Activated CD8-positive, alpha-beta T cell treated with anti-CD3 and anti-CD28 coated beads for 36 hours (primary cell): ENCODE measurements around the gene GABRR3. TPM values are rescaled to one million over a fixed set of nuclear protein-coding genes. Genes with fewer than 3 reads are reported as not detected.

Experiments
- ATAC-seq: fragments of 200-7000 bp; cut with Tn5 transposase; one replicate; pipeline ENCODE4 v1.10.0; 2021; ENCODE audit warnings: mild to moderate bottlenecking, moderate library complexity
- CTCF ChIA-PET: fragments of 350-600 bp; sonication (Branson Sonifier 250); formaldehyde crosslinking; loops from one replicate; lab custom pipeline; 2021; ENCODE audit warnings: antibody characterized with exemption; lab: Charles Lee
- POLR2A ChIA-PET: fragments of 350-600 bp; sonication (Branson Sonifier 250); formaldehyde crosslinking; loops from one replicate; lab custom pipeline; 2021; ENCODE audit warnings: antibody characterized with exemption; lab: Charles Lee
- DNase-seq: peaks from one replicate; pipeline ENCODE4 v3.0.0-alpha.2; 2020
- H3K27ac Mint-ChIP-seq: one replicate; pipeline ENCODE4 v1.8.0; 2021; ENCODE audit warnings: mild to moderate bottlenecking, mixed read lengths
- H3K27me3 Mint-ChIP-seq: one replicate; pipeline ENCODE4 v1.8.0; 2021; ENCODE audit warnings: mixed read lengths
- H3K36me3 Mint-ChIP-seq: one replicate; pipeline ENCODE4 v1.8.0; 2021; ENCODE audit warnings: low read depth, mixed read lengths
- H3K4me1 Mint-ChIP-seq: one replicate; pipeline ENCODE4 v1.8.0; 2021; ENCODE audit warnings: low read depth, mixed read lengths
- H3K4me3 Mint-ChIP-seq: one replicate; pipeline ENCODE4 v1.8.0; 2021; ENCODE audit warnings: mild to moderate bottlenecking, moderate library complexity, mixed read lengths
- H3K9me3 Mint-ChIP-seq: one replicate; pipeline ENCODE4 v1.8.0; 2021; ENCODE audit warnings: mixed read lengths
- CTCF ChIP-seq: fragments of 200-600 bp; IDR thresholded peaks from one replicate; pipeline ENCODE4 v1.8.0; 2022; ENCODE audit warnings: antibody characterized with exemption, mild to moderate bottlenecking
- intact Hi-C: fragments of 100-400 bp; cut with micrococcal nuclease; formaldehyde crosslinking; loops from one replicate; pipeline ENCODE4 v1.10.0; 2022
- total RNA-seq, 2 experiments: library from RNA; stranded (reverse); gene quantifications; one replicate each; pipeline ENCODE4 v1.2.3, GENCODE V29; 2021

Gene GABRR3
- total RNA-seq, 2 experiments from 2014 or later: not detected

- no peak for ATAC-seq
- H3K9me3 Mint-ChIP-seq: no peaks in the 10 kb centered on the region
- H3K4me3 Mint-ChIP-seq: no peak overlapping the region
- no peak for TF ChIP-seq CTCF
- no peaks in the 10 kb centered on the region for H3K36me3 Mint-ChIP-seq
- DNase-seq: no peak
- CTCF ChIA-PET: interaction anchor here (4.4 kb wide), 1 partner anchor 12 kb away, joined by 47 read pairs; no protein-coding TSS in a partner anchor
- no peaks in the 10 kb centered on the region for H3K4me1 Mint-ChIP-seq
- POLR2A ChIA-PET: no interaction called here
- intact Hi-C loops: no loop called here
- no peak overlapping the region for H3K27ac Mint-ChIP-seq
- H3K27me3 Mint-ChIP-seq: peaks cover 9% of the 10 kb centered on the region
Observed at GRCh38 chr3:98010194-98010882, 24.8 kb downstream of the GABRR3 start.

GRCh38 chr3:98008855-98009254 lies 26.3 kb downstream of the GABRR3 start:
- ATAC-seq: no peak
- Mint-ChIP-seq H3K4me1 (no peaks in the 10 kb centered on the region), H3K36me3 (no peaks in the 10 kb centered on the region), H3K27ac (no peak overlapping the region), H3K9me3 (no peaks in the 10 kb centered on the region), H3K27me3 (peaks cover 9% of the 10 kb centered on the region), H3K4me3 (no peak overlapping the region)
- TF ChIP-seq CTCF: no peak
- CTCF ChIA-PET: interaction anchor here (1.9 kb wide), 1 partner anchor 14 kb away, joined by 9 read pairs; no protein-coding TSS in a partner anchor
- DNase-seq: no peak
- POLR2A ChIA-PET: no interaction called here
- intact Hi-C loops: no loop called here

- H3K4me1 Mint-ChIP-seq: peaks cover 6% of the 10 kb centered on the region
- POLR2A ChIA-PET: no interaction called here
- TF ChIP-seq CTCF: no peak
- intact Hi-C loops: no loop called here
- DNase-seq (no peak), ATAC-seq (no peak)
- no peak overlapping the region for H3K4me3 Mint-ChIP-seq
- no peaks in the 10 kb centered on the region for H3K36me3 Mint-ChIP-seq
- peaks cover 11% of the 10 kb centered on the region for H3K27me3 Mint-ChIP-seq
- CTCF ChIA-PET: interaction anchor here (0.7 kb wide), 2 partner anchors 8 to 184 kb away, joined by 3 to 4 read pairs; no protein-coding TSS in a partner anchor
- H3K9me3 Mint-ChIP-seq: no peaks in the 10 kb centered on the region
- no peak overlapping the region for H3K27ac Mint-ChIP-seq
Observed at GRCh38 chr3:98005438-98005837, 29.7 kb downstream of the GABRR3 start.

- no peaks in the 10 kb centered on the region for H3K36me3 Mint-ChIP-seq
- H3K4me3 Mint-ChIP-seq: no peak overlapping the region
- ChIA-PET POLR2A (no interaction called here), CTCF (interaction anchor here (0.7 kb wide), 1 partner anchor 8 kb away, joined by 3 read pairs; no protein-coding TSS in a partner anchor)
- peaks cover 11% of the 10 kb centered on the region for H3K27me3 Mint-ChIP-seq
- H3K4me1 Mint-ChIP-seq: peaks cover 6% of the 10 kb centered on the region
- no peaks in the 10 kb centered on the region for H3K9me3 Mint-ChIP-seq
- H3K27ac Mint-ChIP-seq: no peak overlapping the region
- TF ChIP-seq CTCF: no peak
- intact Hi-C loops: no loop called here
- no peak for ATAC-seq
- DNase-seq: no peak
Observed at GRCh38 chr3:98004721-98005120, 30.4 kb downstream of the GABRR3 start.

- no peaks in the 10 kb centered on the region for H3K36me3 Mint-ChIP-seq
- TF ChIP-seq CTCF: no peak
- no peak overlapping the region for H3K4me3 Mint-ChIP-seq
- peaks cover 11% of the 10 kb centered on the region for H3K27me3 Mint-ChIP-seq
- intact Hi-C loops: no loop called here
- no peak overlapping the region for H3K27ac Mint-ChIP-seq
- peaks cover 6% of the 10 kb centered on the region for H3K4me1 Mint-ChIP-seq
- ATAC-seq: no peak
- DNase-seq: no peak
- ChIA-PET CTCF (interaction anchor here (0.9 kb wide), 1 partner anchor 17 kb away, joined by 3 read pairs; no protein-coding TSS in a partner anchor), POLR2A (no interaction called here)
- H3K9me3 Mint-ChIP-seq: no peaks in the 10 kb centered on the region
Observed at GRCh38 chr3:98003306-98003969, 31.7 kb downstream of the GABRR3 start.
